Astrocyte (in vitro differentiated cells and primary cell): ENCODE data around the gene KCNJ4.
"Not testable (repeated sequence)": the region's sequence is repeated elsewhere in the genome, so short reads cannot be mapped to it uniquely, and the experiment has no call there.

ENCODE experiments used
- EZH2 ChIP-seq: IDR thresholded peaks from 2 replicates; pipeline ENCODE4 v1.6.1; 2012; ENCODE audit warnings: mild to moderate bottlenecking, low read length, inconsistent platforms; ENCODE audit not compliant: insufficient read depth
- TF ChIP-seq, protein P1 (sequence below): IDR thresholded peaks from 2 replicates; pipeline ENCODE4 v1.5.1; 2011; ENCODE audit warnings: low read depth, mild to moderate bottlenecking, inconsistent platforms, low read length, moderate library complexity; ENCODE audit not compliant: insufficient read depth

DNA sequence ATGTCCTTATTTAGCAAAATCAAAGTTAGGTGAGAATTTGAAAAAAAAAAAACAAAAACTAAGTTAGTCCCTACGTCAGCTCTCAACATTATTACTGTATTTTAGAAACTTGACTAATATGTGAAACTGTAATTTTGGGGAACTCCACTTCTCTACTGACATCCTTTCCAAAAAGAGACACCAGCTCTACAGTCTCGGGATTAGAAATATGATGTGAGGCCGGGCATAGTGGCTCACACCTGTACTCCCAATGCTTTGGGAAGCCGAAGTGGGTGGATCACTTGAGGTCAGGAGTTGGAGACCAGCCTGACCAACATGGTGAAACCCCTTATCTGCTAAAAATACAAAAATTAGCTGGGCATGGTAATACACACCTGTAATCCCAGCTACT lies 65.6 kb downstream of the KCNJ4 start:
- TF ChIP-seq, protein P1, sequence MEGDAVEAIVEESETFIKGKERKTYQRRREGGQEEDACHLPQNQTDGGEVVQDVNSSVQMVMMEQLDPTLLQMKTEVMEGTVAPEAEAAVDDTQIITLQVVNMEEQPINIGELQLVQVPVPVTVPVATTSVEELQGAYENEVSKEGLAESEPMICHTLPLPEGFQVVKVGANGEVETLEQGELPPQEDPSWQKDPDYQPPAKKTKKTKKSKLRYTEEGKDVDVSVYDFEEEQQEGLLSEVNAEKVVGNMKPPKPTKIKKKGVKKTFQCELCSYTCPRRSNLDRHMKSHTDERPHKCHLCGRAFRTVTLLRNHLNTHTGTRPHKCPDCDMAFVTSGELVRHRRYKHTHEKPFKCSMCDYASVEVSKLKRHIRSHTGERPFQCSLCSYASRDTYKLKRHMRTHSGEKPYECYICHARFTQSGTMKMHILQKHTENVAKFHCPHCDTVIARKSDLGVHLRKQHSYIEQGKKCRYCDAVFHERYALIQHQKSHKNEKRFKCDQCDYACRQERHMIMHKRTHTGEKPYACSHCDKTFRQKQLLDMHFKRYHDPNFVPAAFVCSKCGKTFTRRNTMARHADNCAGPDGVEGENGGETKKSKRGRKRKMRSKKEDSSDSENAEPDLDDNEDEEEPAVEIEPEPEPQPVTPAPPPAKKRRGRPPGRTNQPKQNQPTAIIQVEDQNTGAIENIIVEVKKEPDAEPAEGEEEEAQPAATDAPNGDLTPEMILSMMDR: not testable (repeated sequence)
- TF ChIP-seq EZH2: not testable (repeated sequence)
